ENCODE data around the gene TMSB10.

TMSB10 gene

GRCh38 chr2:84879584-84880394 is 25.7 kb upstream of the TMSB10 start:
- no peak overlapping the region for H3K27ac ChIP-seq (ENCODE audit: low read depth, low read length, poor library complexity, severe bottlenecking)
- H2AFZ ChIP-seq (ENCODE audit: low read length): no peak overlapping the region
- H3K9me2 ChIP-seq (ENCODE audit: low read depth, low read length): no peaks in the 10 kb centered on the region
- no peaks in the 10 kb centered on the region for H3F3A ChIP-seq (ENCODE audit: insufficient read depth, low read length)
- H3K4me1 ChIP-seq (ENCODE audit: insufficient read depth, low read length, severe bottlenecking): peaks cover 24% of the 10 kb centered on the region
- no peaks in the 10 kb centered on the region for H4K20me1 ChIP-seq (ENCODE audit: insufficient read depth, low read length)
- H3K27me3 ChIP-seq (ENCODE audit: insufficient read depth, low read length): peaks cover 8% of the 10 kb centered on the region; the same call in 1 of the 2 replicates
- TF ChIP-seq CTCF (IDR thresholded peaks at IDR 0.05; ENCODE audit: low read length) (no peak), EZH2 (IDR thresholded peaks at IDR 0.05; ENCODE audit: borderline replicate concordance, low read length) (no peak)
- peak overlapping the region; percentile 85; the same call in 1 of the 2 replicates for H3K4me2 ChIP-seq (ENCODE audit: low read length)
- H3K9ac ChIP-seq (ENCODE audit: low read length): no peak overlapping the region
- H3K79me2 ChIP-seq (ENCODE audit: insufficient read depth, low read length): no peaks in the 10 kb centered on the region
- H3K36me3 ChIP-seq (ENCODE audit: insufficient read depth, low read length): no peaks in the 10 kb centered on the region
- no peaks in the 10 kb centered on the region for H3K9me3 ChIP-seq (ENCODE audit: low read length)
- no peak overlapping the region for H3K4me3 ChIP-seq (ENCODE audit: low read depth, low read length, poor library complexity, severe bottlenecking)

- Histone ChIP-seq H3K27ac (ENCODE audit: low read depth, low read length, poor library complexity, severe bottlenecking) (no peak overlapping the region), H4K20me1 (ENCODE audit: insufficient read depth, low read length) (no peaks in the 10 kb centered on the region), H3K27me3 (ENCODE audit: insufficient read depth, low read length) (peaks cover 8% of the 10 kb centered on the region; the same call in 1 of the 2 replicates), H3K4me2 (ENCODE audit: low read length) (peak overlapping the region; percentile 85), H3K9ac (ENCODE audit: low read length) (peak overlapping the region; percentile 59; the same call in 1 of the 2 replicates), H3K36me3 (ENCODE audit: insufficient read depth, low read length) (no peaks in the 10 kb centered on the region), H3F3A (ENCODE audit: insufficient read depth, low read length) (no peaks in the 10 kb centered on the region), H3K9me3 (ENCODE audit: low read length) (no peaks in the 10 kb centered on the region), H3K4me1 (ENCODE audit: insufficient read depth, low read length, severe bottlenecking) (peaks cover 24% of the 10 kb centered on the region), H2AFZ (ENCODE audit: low read length) (no peak overlapping the region), H3K4me3 (ENCODE audit: low read depth, low read length, poor library complexity, severe bottlenecking) (peak overlapping the region; percentile 61), H3K9me2 (ENCODE audit: low read depth, low read length) (no peaks in the 10 kb centered on the region), H3K79me2 (ENCODE audit: insufficient read depth, low read length) (no peaks in the 10 kb centered on the region)
- TF ChIP-seq EZH2 (IDR thresholded peaks at IDR 0.05; ENCODE audit: borderline replicate concordance, low read length) (no peak), CTCF (IDR thresholded peaks at IDR 0.05; ENCODE audit: low read length) (no peak)
Observed at GRCh38 chr2:84880395-84880644, 25.1 kb upstream of the TMSB10 start.

GRCh38 chr2:84880645-84881521 is 24.6 kb upstream of the TMSB10 start, which contains the start of gene TRABD2A:
TRABD2A (minus strand) TSS chr2:84881084; CDS start chr2:84881039, 45 bp downstream.
- Histone ChIP-seq H3K27ac (ENCODE audit: low read depth, low read length, poor library complexity, severe bottlenecking) (no peak within 1 kb of the TSS), H3K4me2 (ENCODE audit: low read length) (peak within 1 kb of the TSS; percentile 85), H3K27me3 (ENCODE audit: insufficient read depth, low read length) (peaks cover 8% of the 10 kb centered on the region; the same call in 1 of the 2 replicates), H3K9me3 (ENCODE audit: low read length) (no peaks in the 10 kb centered on the region), H3F3A (ENCODE audit: insufficient read depth, low read length) (no peaks in the 10 kb centered on the region), H3K79me2 (ENCODE audit: insufficient read depth, low read length) (no peaks in the 10 kb centered on the region), H3K4me1 (ENCODE audit: insufficient read depth, low read length, severe bottlenecking) (peaks cover 24% of the 10 kb centered on the region), H4K20me1 (ENCODE audit: insufficient read depth, low read length) (no peaks in the 10 kb centered on the region), H3K9me2 (ENCODE audit: low read depth, low read length) (no peaks in the 10 kb centered on the region), H2AFZ (ENCODE audit: low read length) (peak within 1 kb of the TSS; percentile 69; the same call in 1 of the 2 replicates), H3K36me3 (ENCODE audit: insufficient read depth, low read length) (no peaks in the 10 kb centered on the region), H3K4me3 (ENCODE audit: low read depth, low read length, poor library complexity, severe bottlenecking) (peak within 1 kb of the TSS; percentile 61), H3K9ac (ENCODE audit: low read length) (peak within 1 kb of the TSS; percentile 59)
- TF ChIP-seq CTCF (IDR thresholded peaks at IDR 0.05; ENCODE audit: low read length): no peak
- TF ChIP-seq EZH2 (IDR thresholded peaks at IDR 0.05; ENCODE audit: borderline replicate concordance, low read length): no peak
